CD4-positive, alpha-beta T cell treated with Interferon alpha-2 for 1 hour (primary cell): ENCODE data around the gene IFI27.

Experiments used
- DNase-seq, 2 donors: peaks; one replicate each; pipeline ENCODE4 v3.0.0-alpha.2; 2020 to 2022

The IFI27 gene

DNA sequence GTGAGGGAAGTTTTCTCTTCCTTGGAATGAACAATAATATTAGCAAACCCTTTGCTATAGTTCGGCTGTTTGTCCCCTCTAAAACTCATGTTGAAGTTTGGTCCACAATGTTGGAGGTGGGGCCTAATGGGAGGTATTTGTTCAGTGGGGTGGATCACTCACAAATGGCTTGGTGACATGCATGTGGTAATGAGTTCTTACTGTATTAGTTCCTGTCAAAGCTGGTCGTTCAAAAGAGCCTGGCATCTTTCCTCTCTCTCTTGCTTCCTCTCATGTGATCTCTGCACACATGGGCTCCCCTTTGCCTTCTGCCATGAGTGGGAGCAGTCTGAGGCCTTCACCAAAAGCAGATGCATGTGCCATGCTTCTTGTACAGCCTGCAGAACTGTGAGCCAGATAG lies 50.5 kb downstream of the IFI27 start:
- no peak for DNase-seq

DNA sequence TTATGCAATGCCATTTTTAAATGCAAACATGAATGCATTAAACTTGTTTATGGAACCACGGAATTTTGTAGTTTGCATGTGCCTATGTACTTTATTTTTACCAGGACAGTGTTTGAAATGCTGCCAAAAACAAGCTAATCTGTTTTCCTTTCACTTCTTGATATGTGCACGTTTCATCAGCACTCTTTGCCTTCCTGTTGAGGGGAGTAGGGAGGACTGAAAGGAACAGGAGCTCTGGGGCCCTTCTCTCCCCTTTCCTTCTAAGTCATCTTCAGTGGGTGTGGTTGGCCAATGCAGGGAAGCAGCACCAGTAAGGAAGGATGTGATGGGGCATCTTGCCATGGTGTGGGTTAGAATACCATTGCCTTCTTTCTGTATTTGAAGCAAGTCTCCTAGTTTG lies 51.4 kb downstream of the IFI27 start:
- DNase-seq, result no peak

GRCh38 chr14:94162466-94162865 lies 51.9 kb downstream of the IFI27 start:
- DNase-seq, result no peak

DNA sequence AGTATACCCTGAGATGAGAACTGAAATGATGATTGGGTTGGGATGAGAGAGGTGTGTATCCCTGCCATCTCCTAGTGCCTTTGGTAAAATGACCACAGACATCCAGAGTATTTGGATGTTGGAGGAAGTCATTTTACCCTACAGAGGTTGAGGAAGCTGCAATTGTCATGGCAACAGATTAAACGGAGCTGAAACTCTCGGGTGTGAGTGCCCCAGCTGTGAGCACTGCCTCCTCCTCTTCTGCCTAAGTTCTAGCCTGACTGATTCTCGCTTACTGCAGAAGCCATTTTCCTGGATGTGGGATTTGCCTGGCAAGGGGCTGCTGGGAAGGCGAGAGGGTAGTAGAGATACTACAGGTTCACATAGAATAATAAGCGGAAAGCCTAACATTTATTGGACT lies 53.3 kb downstream of the IFI27 start:
- peak in 1 of 2 donors; percentile 18 for DNase-seq

GRCh38 chr14:94164685-94165431 lies 54.3 kb downstream of the IFI27 start:
- no peak for DNase-seq

GRCh38 chr14:94165744-94166143 lies 55.2 kb downstream of the IFI27 start:
- no peak for DNase-seq
